Measurements from ENCODE around the gene MGAT4B.
"Not testable (repeated sequence)": the region's sequence is repeated elsewhere in the genome, so short reads cannot be mapped to it uniquely, and the experiment has no call there.

The MGAT4B gene

GRCh38 chr5:179806250-179807048, at the start of gene MGAT4B:
Gene MGAT4B, minus strand, starts transcription at chr5:179806866. Its CDS starts 283 bp downstream, at chr5:179806583.
- DNase-seq, result peak; percentile 88

GRCh38 chr5:179854356-179854755, 47.7 kb upstream of the MGAT4B start:
- DNase-seq, result no peak

GRCh38 chr5:179852993-179853547, 46.4 kb upstream of the MGAT4B start:
- no peak for DNase-seq

GRCh38 chr5:179841621-179842020, 35.0 kb upstream of the MGAT4B start:
- no peak for DNase-seq

GRCh38 chr5:179840766-179841165, 34.1 kb upstream of the MGAT4B start:
- DNase-seq, result no peak

- no peak for DNase-seq
Measured at GRCh38 chr5:179840321-179840720, 33.7 kb upstream of the MGAT4B start.

GRCh38 chr5:179839328-179840256, 32.9 kb upstream of the MGAT4B start:
- no peak for DNase-seq

GRCh38 chr5:179837076-179838011, 30.7 kb upstream of the MGAT4B start:
- DNase-seq, result no peak

GRCh38 chr5:179836225-179837019, 29.8 kb upstream of the MGAT4B start:
- peak; percentile 31 for DNase-seq

GRCh38 chr5:179834871-179835270, 28.2 kb upstream of the MGAT4B start:
- DNase-seq, result not testable (repeated sequence)

- DNase-seq, result no peak
Measured at GRCh38 chr5:179834120-179834519, 27.5 kb upstream of the MGAT4B start.

- no peak for DNase-seq
Measured at GRCh38 chr5:179833709-179834070, 27.0 kb upstream of the MGAT4B start.

- DNase-seq, result no peak
Measured at GRCh38 chr5:179833056-179833708, 26.5 kb upstream of the MGAT4B start.

- DNase-seq, result no peak
Measured at GRCh38 chr5:179832039-179832745, 25.5 kb upstream of the MGAT4B start.

- DNase-seq, result no peak
Measured at GRCh38 chr5:179830818-179831468, 24.3 kb upstream of the MGAT4B start.

- DNase-seq, result no peak
Measured at GRCh38 chr5:179829732-179830435, 23.2 kb upstream of the MGAT4B start.

GRCh38 chr5:179828756-179829421, 22.2 kb upstream of the MGAT4B start:
- DNase-seq, result peak; percentile 44

- DNase-seq, result no peak
Measured at GRCh38 chr5:179827680-179828079, 21.0 kb upstream of the MGAT4B start.
